Measurements from ENCODE around the gene RTL5.

GRCh38 chrX:72165551-72165950 is 33.8 kb upstream of the RTL5 start:
- TF ChIP-seq, protein P1, sequence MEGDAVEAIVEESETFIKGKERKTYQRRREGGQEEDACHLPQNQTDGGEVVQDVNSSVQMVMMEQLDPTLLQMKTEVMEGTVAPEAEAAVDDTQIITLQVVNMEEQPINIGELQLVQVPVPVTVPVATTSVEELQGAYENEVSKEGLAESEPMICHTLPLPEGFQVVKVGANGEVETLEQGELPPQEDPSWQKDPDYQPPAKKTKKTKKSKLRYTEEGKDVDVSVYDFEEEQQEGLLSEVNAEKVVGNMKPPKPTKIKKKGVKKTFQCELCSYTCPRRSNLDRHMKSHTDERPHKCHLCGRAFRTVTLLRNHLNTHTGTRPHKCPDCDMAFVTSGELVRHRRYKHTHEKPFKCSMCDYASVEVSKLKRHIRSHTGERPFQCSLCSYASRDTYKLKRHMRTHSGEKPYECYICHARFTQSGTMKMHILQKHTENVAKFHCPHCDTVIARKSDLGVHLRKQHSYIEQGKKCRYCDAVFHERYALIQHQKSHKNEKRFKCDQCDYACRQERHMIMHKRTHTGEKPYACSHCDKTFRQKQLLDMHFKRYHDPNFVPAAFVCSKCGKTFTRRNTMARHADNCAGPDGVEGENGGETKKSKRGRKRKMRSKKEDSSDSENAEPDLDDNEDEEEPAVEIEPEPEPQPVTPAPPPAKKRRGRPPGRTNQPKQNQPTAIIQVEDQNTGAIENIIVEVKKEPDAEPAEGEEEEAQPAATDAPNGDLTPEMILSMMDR (optimal IDR thresholded peaks at IDR 0.05 in 1 of 3, IDR thresholded peaks at IDR 0.05 in 1 of 3, conservative IDR thresholded peaks at IDR 0.05 in 1 of 3; ENCODE audit: extremely low read depth in 1 of 3, insufficient read depth in 2 of 3, low read length in 3 of 3), result no peak
- no peak for TF ChIP-seq EZH2 (IDR thresholded peaks at IDR 0.05; ENCODE audit: low read length)
